ENCODE results near the gene CFAP210.
A peak's percentile ranks its signal among the peaks of the same experiment; 100 is the strongest.

CFAP210 gene, protein sequence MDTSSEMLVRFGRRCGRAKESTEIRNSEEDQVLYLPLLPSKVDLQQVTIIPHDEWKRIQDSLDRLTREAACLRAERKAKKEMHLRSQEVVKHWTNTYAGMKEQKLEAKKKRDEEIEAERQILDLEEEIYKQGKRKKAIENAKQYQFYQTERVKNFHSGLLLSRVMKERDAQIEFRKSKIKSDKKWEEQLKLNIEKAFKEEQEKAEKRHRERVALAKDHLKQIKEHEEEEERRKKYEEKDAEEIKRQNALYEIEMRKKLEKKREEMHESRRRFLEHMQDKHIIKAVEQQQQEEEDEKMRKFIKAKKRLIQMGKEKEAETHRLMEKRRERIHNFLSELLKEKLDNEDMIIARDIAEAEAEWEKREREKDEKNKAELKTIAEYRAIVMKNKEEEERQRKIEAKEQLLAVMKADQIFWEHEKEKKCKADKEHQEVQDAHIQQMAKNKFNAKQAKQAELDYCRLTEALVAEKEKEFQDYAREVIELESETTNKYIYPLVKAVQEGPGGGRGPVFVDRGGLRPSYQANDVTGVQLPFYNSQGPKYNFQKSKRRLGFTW

DNA sequence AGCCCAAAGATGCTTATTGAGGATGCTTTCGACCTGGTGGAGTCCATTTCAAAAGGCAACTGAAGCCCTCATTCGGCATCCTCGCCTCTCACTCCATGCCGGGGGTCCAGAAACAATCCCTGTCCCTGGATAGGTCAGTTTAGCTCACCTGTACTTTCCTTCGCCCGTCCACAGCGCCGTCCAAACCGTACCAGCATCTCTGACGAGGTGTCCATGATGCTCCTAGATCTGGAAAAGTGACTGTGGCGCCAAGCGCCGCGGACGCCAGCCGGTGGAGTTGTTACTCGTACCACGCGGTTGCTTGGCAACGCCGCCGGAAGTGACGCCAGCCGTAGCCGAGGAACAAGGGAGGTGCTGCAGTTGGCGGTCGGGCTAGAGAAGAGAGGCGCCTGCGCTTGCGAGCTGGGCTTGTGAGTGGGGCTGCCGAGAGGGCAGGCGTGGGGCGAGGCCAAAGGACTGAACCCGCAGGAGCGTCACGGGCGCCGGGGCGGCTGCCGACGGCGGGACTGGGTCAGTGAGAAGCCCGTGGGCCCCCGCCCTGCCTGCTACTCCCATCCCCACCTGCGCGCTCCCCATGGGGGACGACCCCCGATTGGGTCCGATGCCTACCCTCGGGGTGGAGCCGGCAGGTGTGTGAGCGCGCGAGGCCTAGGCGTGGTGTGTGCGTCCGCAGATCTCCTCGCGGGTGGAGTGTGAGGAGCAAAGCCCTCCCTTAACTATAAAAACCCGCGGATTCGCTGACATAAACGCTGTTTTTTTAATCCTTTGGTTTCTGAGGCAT is at the start of gene CFAP210, which contains the start of gene PHOSPHO2:
Gene CFAP210 (minus strand): TSS at position 293 of the 781 bp plus-strand sequence. CDS start 78 bp downstream, at position 215.
Gene PHOSPHO2 (plus strand): TSS at position 357 of the 781 bp plus-strand sequence. CDS start 6,503 bp downstream, outside the sequence.
- DNase-seq = peak; percentile 93

DNA sequence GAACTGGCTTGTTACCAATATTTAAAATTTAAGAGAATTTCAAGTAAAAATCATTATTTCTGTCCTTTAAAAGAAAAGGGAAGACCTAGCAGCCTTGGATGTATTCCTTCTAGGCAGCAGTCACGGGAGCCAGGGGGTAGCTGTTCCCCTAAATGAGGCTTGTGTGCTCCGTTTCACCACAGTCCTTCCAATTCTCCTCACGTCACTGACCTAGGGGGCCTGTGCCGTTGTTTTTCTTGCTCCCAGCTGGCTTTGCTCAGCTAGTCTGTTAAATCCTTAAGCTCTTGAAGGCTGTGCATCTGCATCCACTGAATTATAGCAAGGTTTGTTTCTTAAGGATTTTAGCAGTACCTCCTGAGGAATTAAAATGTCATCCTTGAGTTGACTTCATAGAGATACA is 49.3 kb upstream of the CFAP210 start:
- DNase-seq = no peak

DNA sequence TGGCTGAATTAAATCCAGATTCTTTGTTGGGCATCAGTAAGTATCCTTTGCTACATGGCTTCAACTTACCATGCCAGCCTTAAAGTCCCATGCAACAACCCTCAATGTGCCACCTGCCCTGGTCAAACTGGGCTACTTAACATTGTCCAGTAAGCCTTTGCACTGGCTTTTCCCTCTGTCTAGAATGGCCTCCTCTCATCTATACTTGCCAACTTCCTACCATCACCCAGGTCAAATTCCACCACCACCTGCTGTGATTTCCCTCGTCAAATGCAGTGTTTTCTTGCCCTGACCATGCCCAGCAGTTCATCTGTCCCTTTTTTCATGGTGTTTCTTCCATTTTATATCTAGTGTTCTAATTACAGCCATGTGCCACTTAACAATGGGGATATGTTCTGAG is 45.1 kb upstream of the CFAP210 start:
- DNase-seq = no peak

DNA sequence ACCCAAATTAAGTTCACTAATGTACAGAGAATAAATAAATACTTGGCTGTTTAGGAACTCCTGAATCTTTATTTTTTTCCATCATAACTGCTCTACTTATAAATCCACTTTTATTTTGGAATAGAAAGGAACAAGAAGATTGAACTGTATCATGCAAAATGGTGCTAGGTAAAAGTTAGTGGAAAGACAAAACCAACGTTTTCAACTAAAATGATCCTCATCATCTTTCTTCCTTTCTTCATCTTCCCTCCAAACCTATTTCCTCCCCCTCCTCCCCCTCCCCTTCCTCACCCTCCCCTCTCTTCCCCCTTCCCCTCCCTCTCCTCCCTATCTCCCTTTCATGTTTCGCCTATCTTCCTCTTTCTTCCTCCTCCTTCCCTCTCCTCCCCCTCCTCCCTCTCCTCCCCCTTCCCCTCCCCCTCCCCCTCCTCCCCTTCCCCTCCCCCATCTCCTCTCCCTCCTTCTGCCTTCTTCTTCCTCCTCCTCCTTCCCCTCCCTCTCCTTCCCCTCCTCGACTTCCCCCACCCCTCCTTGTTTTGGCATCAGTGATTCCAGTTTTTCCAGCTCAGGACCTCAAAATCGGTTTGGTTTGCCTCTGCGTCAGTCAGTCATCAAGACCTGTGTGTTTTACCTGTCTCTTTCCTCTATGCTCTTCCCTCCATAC is 44.5 kb upstream of the CFAP210 start:
- no peak for DNase-seq

DNA sequence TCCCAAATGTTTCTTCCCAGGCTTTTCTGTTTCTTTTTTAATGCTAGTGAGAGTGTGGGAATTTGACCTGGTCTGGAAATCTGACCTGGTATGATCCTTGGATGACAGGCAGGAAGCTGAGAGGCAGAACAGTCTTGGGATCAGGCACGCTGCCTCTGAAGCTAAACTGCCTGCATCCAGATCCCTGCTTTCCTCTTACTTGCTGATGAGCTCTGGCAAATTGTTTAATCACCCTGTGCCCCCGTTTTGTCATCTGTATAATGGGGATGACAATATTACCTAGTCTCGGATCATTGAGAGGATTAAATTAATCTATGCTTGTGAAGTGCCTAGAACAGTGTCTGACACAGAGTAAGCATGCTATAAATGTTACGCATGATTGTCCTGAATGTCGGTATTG is 42.7 kb upstream of the CFAP210 start:
- DNase-seq = no peak

DNA sequence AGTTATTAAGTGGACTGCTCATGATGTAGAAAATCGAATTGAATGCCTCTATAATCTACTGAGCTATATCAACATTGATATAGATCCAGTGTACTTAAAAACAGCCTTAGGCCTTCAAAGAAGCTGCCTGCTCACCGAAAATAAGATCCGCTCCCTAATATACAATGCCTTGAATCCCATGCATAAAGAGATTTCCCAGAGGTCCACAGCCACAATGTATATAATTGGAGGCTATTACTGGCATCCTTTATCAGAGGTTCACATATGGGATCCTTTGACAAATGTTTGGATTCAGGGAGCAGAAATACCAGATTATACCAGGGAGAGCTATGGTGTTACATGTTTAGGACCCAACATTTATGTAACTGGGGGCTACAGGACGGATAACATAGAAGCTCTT is 41.4 kb upstream of the CFAP210 start:
- DNase-seq = no peak

DNA sequence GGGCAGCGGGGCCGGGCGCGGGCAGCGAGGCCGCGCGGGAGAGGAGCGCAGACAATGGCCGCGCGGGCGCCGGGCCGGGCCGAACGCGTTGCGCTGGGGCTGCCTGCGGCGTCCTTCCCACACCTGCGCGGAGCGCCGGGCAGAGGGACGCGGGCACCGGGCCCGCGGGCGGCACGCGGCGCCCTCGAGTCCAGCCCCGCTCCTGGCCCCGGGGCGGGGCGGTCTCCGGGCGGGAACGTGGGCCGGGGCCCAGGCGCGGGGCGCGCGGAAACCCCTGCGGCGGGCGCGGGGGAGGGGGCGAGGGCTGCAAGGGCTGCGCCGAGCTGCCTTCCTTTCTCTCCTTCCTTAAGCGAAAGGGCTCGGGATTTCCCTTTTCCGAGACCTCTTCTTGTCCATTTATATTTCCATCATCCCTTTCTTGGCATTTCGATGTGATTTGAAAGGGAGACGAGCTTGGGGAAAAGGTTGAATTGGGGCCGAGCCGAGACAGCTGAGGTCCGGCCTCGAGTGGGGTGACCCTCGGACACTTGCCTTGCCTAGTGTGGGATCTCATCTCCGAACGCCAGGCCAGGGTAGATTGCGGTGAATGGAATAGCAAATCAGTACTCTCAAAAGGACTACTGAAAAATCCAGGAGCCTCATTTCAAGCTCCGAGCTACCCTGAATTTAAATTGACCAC is 40.1 kb upstream of the CFAP210 start:
- no peak for DNase-seq

DNA sequence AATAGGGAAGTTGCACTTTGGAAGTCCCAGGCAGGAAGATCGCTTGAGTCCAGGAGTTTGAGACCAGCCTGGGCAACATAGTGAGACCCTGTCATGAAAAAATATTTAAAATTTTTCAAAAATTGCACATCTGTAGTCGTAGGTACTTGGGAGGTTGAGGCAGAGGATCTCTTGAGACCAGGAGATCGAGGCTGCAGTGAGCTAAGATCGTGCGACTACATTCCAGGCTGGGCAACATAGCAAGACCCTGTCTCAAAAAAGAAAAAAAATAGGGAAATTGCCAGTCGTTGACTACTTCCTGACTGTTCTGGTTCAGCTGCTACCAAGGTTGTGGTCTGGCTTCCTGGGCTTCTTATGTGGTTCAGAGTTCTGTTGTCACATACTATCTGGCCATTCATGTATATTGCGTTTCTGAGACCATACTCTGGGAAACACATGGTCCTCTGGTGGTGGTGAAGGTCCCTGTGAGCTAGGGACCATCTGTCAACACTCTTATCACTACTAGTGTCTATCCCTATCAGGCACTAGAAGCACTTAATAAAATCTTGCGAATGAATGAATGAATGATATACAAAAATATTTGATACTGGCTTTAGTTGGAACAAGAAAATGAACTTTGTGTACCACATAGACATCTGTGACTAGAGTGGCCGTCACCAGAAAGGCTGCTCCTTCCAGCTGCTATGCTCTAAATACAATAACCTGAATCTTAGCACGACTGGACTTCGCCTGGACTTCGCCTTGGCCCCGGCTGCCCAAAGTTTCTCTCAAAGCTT is 38.6 kb upstream of the CFAP210 start:
- no peak for DNase-seq

DNA sequence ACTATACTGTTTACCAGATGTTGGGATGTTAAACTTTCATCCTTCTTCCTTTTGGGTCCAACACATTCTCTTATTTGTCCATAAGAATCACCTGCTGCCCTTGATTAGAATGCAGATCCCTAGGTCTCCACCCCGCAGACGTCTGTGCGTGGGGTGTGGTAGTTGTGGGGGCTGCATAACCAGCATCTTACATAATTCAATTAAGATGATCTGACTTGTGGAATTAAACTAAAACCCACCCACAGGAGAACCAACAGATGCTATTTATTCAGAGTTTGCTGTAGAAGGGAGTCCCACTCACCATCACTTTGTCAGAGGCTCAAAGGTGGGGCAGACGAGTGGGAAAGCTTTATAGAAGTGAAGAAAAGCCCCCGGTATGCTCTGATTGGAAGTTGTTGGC is 37.9 kb upstream of the CFAP210 start:
- DNase-seq = no peak

DNA sequence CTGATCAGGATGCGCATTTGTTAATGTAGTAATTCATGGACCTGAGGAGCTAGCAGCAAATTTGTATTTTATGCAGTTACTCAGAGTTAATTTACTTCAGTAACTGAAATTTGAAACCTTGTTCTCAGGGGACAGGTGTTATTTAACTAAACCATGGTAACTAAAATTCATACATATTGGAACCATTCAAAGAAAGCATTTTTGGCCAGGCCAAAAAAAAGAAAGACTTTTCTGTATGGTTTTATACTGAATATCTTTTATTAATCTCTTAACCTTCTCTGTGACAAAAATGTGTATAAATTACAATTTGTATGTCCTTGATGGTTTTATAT is 35.0 kb upstream of the CFAP210 start:
- no peak for DNase-seq

DNA sequence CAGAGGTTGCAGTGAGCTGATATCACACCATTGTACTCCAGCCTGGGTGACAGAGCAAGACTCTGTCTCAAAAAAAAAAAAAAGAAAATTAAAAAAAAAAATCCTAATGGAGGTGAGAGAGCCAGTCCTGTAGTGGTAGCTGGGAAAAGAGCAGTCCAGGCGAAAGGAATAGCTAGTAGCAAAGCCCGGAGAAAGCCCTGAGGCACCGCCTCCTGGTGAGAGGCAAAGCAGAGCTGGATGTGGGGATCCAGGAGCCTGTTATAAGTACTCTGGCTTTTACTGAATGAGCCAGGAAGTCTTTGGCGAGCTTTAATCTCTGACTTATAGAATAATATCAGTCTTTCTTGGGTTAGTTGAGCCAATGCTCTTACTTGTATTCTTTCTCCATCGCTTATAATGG is 32.9 kb upstream of the CFAP210 start:
- no peak for DNase-seq

DNA sequence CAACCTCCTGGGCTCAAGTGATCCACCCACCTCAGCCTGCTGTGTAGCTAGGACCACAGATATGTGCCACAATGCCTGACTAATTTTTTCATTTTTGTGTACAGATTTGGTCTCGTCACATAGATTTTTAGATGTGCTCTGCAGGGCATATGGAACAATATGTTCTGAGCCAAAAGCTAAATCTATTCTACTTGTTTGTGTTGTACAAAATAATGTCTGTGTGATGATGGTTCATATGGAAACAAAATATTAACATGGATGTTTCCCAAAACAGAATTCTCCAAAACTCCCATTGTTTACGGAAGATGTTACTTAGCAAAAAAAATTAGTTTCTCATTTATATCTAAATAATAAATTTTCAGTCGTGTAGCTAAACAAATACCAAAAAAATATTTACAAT is 26.8 kb upstream of the CFAP210 start:
- DNase-seq = no peak

DNA sequence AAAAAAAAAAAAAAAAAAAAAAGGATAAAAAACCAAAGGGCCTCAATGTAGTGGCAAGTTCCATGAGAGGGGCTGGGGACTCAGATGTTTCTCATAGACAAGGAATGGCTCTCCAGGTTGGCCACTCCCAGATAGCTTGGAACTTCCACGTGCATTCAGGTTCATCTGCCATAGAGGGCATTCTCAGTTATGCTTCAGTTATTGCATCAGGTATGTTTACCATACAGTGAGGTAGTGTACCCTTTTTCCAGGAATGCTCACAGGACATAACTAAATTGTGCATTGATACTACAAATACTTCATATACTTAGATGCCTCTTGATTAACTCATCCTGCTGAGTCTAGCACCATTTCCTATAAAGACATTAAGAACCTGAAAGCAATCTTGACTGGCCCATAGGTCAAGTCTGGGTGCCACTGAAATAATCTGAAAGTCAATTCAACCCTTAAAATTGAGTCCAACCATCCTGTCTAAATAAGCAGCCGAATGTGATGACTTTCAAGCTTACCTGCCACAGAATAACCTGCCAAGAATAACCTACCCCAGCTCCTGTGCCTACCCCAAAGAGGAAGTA is 24.8 kb upstream of the CFAP210 start:
- no peak for DNase-seq

DNA sequence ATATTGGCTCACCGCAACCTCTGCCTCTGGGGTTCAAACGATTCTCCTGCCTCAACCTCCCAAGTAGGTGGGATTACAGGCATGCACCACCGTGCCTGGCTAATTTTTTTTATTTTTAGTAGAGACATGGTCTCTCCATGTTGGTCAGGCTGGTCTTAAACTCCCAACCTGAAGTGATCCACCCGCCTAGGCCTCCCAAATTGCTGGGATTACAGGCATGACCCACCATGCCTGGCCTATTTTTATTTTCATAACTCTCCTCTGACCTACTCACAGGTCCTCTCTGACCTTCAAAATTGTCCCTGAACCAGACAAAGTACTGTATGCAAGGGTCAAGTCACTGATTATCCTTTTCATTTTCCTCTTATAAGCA is 23.5 kb upstream of the CFAP210 start:
- no peak for DNase-seq

DNA sequence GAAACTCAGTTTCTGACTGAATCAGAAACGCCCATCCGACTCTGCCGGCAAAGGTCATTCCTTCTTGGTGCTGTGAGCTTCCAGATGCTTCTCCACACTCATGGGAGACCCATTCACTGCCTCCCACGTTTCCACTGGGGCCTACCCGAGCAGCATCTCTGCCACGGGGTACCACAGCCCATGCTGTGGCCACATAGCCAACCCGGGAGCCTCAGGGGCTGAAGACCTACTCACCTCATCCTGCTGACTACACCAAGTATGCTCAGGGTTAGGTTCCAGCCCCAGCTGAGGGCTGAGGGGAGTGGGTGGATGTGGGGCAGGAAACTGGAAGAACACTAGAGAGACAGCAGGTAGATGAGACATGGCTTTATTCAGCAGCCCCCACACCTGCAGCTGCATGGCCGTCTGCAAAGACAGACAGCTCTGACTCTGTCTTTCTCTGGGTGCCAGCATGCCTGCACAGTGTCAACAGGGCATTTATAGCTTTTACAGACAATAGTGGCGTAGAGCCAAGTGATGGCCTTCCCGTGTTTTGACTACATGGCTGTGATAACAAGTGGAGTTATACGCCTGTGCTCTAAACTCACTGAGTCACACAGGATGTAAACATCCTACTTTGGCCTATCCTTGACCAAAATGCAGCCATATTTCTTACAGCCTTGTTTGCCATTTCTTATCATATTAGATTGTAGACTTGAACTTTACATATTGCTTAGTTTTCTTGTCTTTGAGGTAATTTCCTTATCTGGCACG is 22.9 kb upstream of the CFAP210 start:
- DNase-seq = no peak

DNA sequence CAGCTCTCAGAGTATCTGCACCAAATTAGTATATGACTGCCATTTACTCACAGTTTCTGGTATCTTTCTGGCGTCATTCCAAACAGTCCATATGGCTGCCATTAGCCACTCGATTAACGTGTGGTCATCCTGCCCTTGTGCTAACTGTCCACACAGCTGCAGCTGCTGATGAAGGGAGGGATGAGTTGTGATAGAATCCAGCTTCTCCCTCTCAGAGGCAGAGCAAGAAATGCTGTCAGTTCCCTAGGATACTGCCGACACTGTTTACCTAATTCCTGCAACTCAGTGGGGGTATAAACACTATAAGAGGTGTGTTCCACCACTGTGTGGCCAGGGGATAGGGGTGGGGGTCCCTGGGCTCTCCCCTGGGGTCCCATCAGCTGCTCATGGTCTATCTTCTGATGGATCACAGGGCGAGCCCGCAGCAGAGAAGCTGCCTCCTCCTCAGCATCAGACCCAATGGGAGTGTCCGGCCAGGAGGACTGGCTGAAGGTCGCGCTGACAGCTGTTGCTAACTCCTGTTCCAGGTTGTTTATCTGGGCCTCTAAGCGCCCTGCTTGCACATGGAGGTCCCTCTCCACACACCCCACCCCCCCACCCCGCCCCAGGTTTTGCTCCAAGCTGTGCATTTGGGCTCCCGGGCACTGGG is 22.2 kb upstream of the CFAP210 start:
- DNase-seq = no peak

DNA sequence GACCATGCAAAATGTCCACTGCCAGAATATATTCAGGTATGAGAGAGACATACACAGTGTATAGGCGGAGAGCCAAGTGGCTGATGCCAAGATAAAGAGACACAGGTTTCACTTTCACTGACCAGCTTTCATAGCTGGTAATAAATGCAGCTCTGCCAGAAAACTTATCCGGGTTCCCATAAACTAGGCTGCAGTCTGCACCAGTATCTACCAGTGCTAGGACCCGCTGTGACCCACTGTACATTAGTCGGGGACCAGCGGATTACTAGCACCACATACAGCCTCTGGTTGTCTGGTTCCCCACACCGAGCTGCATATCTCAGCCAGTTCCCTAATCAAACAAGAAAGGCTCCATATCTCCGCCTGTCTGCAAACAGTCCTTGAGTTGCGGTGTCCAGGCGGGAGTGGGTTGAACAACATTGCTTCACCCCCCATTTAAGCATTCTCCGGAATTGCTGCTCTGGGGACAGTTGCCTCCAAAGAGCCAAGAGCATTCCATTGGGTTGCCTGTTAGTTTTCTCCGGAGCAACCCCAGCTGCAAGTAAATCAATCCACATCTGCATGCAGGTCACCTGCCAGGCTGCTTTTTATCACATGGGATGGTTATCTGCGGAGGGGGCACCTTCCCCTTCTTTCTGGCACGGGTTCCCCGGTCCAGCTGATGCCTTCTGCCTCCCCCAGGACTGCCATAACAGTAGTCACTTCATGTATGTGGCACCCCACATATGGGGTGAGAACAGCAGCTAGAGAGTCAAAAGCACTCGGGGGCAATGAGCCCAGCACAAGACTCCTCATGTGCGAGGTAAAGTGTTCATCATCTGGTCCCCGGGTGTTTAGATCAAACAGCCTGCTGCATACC is 21.4 kb upstream of the CFAP210 start:
- DNase-seq = no peak

DNA sequence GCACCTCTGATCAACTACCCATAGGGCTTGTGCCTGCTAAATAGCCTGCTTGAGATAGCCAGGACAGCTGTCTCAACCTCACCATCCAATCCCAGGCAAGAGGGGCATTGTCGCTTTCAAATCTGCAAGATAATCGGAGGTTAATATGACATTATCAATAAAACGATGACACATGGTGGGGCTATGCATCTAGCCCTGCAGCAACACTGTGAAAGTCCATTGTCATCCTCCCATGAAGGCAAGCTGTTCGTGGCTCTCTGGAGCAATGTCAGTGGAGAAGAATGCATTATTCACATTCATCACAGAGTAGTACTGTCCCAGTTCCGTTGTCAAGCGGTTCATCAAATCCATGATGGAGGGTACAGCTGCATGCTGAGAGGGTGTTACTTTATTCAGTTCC is 20.5 kb upstream of the CFAP210 start:
- no peak for DNase-seq

DNA sequence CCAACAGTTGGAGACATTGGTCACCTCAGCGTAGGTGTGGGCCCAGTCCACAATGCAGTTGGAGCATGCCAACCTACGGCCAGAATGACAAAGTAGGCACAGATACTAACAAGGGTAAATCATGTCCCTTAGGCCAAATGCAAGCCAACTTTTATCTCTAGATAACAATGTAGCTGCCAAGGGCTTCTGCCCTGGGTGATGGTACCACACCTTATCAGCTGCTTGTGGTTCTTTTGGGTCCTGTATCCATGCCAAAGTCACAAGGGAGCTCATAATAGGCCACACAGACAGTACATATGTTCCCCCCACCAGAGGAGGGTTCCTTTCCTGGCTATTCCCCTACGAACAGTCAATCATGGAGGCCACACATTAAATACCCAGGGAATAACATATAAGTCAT is 19.1 kb upstream of the CFAP210 start:
- DNase-seq = no peak

Data from NCI-H1048 (cell line).